Suprapubic skin (tissue), 4 donors: ENCODE data around the gene ACBD6. TPM values are rescaled to one million over a fixed set of nuclear protein-coding genes. Genes with fewer than 3 reads are reported as not detected.

ENCODE experiments used
- DNase-seq, 2 donors: peaks; one replicate each; pipeline ENCODE4 v3.0.0-alpha.2; 2019; ENCODE audit warnings: low spot score in 2 of 2
- H3K27ac ChIP-seq: fragments of 200-600 bp; sonication (generic); one replicate; pipeline ENCODE4 v1.5.1; 2019
- H3K27me3 ChIP-seq: fragments of 200-600 bp; sonication (generic); one replicate; pipeline ENCODE4 v1.5.1; 2019
- H3K36me3 ChIP-seq: fragments of 200-600 bp; sonication (generic); one replicate; pipeline ENCODE4 v1.5.1; 2019
- H3K4me1 ChIP-seq: fragments of 200-600 bp; sonication (generic); one replicate; pipeline ENCODE4 v1.5.1; 2019
- H3K4me3 ChIP-seq: fragments of 200-600 bp; sonication (generic); one replicate; pipeline ENCODE4 v1.5.1; 2019; ENCODE audit warnings: mild to moderate bottlenecking
- H3K9me3 ChIP-seq: fragments of 200-600 bp; sonication (generic); one replicate; pipeline ENCODE4 v1.5.1; 2019
- EP300 ChIP-seq: sonication (generic); formaldehyde crosslinking; IDR thresholded peaks from one replicate; pipeline ENCODE4 v1.6.1; 2017; ENCODE audit warnings: antibody characterized with exemption
- POLR2A ChIP-seq, 2 donors: fragments of 450-650 bp; IDR thresholded peaks; one replicate each; pipeline ENCODE4 v1.6.1; 2017; ENCODE audit warnings: antibody characterized with exemption in 2 of 2, mild to moderate bottlenecking in 2 of 2, moderate library complexity in 2 of 2
- POLR2AphosphoS5 ChIP-seq, 3 donors: sonication (generic); formaldehyde crosslinking; IDR thresholded peaks; one replicate each; pipeline ENCODE4 v1.6.1; 2017; ENCODE audit warnings: antibody characterized with exemption in 3 of 3
- WGBS: methylation state at CpG from one replicate; pipeline ENCODE4 v1.1.5; 2018; 5-methylcytosine and 5-hydroxymethylcytosine counted together
- total RNA-seq, 4 donors: library from RNA; depleted of rRNA; stranded (reverse); fragments of >200 nt; gene quantifications; one replicate each; pipeline ENCODE4 v1.1.0, GENCODE V29; 2016
- TF ChIP-seq, protein P1 (sequence below), 2 donors: fragments of 200-600 bp in 1 of 2; fragments of 450-650 bp in 1 of 2; sonication (generic) in 1 of 2; IDR thresholded peaks; one replicate each; pipeline ENCODE4 v1.5.1; 2016 to 2019; ENCODE audit warnings: antibody characterized with exemption in 2 of 2, mild to moderate bottlenecking in 1 of 2, moderate library complexity in 1 of 2

The ACBD6 gene
- total RNA-seq, 4 donors from 2014 or later, result 26.5 to 38.5 (median 33.3) TPM

DNA sequence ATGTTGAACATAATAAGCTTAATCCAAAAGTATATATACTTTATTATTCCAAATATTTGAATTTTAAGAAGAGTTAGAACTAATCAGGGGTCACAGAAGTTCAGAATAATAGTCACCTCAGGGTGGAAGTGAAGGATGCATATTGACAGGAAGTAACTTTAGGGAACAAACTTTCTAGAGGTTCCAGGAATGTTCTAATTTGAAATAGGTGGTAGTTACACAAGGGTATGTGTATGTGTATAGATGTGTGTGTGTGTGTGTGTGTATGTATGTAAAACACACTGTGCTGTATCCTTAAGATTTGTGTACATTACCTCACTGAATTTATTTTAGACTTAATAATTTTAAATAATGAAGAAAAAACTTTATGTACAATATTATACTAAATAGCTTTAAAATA lies 110.4 kb downstream of the ACBD6 start:
- no peak for TF ChIP-seq POLR2A (IDR thresholded peaks at IDR 0.05)
- no peak for TF ChIP-seq POLR2AphosphoS5 (IDR thresholded peaks at IDR 0.05)
- no peak for TF ChIP-seq EP300
- TF ChIP-seq, protein P1, sequence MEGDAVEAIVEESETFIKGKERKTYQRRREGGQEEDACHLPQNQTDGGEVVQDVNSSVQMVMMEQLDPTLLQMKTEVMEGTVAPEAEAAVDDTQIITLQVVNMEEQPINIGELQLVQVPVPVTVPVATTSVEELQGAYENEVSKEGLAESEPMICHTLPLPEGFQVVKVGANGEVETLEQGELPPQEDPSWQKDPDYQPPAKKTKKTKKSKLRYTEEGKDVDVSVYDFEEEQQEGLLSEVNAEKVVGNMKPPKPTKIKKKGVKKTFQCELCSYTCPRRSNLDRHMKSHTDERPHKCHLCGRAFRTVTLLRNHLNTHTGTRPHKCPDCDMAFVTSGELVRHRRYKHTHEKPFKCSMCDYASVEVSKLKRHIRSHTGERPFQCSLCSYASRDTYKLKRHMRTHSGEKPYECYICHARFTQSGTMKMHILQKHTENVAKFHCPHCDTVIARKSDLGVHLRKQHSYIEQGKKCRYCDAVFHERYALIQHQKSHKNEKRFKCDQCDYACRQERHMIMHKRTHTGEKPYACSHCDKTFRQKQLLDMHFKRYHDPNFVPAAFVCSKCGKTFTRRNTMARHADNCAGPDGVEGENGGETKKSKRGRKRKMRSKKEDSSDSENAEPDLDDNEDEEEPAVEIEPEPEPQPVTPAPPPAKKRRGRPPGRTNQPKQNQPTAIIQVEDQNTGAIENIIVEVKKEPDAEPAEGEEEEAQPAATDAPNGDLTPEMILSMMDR (IDR thresholded peaks at IDR 0.05), result no peak
- no peak overlapping the region for H3K4me3 ChIP-seq

DNA sequence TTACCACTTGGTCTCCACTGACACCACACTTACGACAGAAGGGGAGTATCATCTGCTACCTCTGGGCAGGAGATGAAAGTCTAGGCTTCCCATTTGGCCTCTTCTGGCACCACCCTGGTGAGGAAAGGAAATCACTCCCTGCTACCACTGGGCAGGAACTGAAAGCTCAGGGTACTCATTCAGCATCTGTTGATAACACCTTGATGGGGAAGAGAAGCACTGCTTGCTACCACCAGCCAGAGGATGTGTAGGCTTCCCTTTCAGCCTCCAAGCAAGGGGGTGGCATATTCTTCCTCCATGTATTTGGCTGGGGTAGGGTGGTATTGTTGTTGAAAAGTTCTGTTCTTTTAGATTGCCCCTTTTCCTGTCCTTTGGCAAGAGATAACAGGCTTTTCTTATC lies 115.0 kb downstream of the ACBD6 start:
- H3K4me1 ChIP-seq, result no peaks in the 10 kb centered on the region
- no peak for TF ChIP-seq EP300
- TF ChIP-seq POLR2A (IDR thresholded peaks at IDR 0.05), result no peak
- TF ChIP-seq POLR2AphosphoS5 (IDR thresholded peaks at IDR 0.05), result no peak
- TF ChIP-seq, protein P1 (IDR thresholded peaks at IDR 0.05), result no peak
- H3K4me3 ChIP-seq, result no peak overlapping the region
- WGBS, result 100% methylated on average over 1 of the region's 1 CpG
- H3K36me3 ChIP-seq, result peaks cover 7% of the 10 kb centered on the region
- DNase-seq, result no peak
- H3K9me3 ChIP-seq, result peaks cover 25% of the 10 kb centered on the region
- H3K27ac ChIP-seq, result no peak overlapping the region
- no peaks in the 10 kb centered on the region for H3K27me3 ChIP-seq

More for the DNA sequence above, 110.4 kb downstream of the ACBD6 start:
- Histone ChIP-seq H3K36me3 (peaks cover 7% of the 10 kb centered on the region), H3K9me3 (no peaks in the 10 kb centered on the region), H3K27ac (no peak overlapping the region), H3K4me1 (no peaks in the 10 kb centered on the region), H3K27me3 (no peaks in the 10 kb centered on the region)
- DNase-seq, result no peak

DNA sequence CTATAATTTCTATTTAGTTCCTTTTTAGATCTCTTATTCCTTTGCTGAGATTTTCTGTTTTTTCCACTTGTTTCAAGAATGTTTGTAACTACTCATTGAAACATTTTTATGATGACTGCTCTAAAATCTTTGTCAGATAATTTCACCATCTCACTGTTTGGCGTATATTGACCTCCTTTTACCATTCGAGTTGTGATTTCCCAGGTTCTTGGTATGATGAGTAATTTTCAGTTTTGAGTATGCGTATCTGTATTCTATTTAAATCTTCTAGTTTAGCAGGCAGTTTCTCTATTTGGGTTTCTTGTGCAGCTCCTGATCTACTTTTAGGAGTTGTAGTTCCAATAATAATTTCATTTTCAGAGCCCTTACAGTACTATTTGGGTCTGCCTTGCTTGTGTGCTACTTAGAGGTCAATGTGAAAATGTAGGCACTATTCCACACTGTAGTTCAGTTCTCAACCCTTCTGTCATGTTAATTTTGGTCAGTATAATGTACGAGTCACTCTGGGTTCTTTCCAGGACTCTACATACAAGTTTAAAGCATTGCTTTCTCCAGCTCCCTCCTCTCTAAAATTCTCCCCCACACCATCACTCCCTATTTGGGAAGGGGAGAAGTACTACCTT lies 115.5 kb downstream of the ACBD6 start:
- 91% methylated on average over 4 of the region's 4 CpGs for WGBS

DNA sequence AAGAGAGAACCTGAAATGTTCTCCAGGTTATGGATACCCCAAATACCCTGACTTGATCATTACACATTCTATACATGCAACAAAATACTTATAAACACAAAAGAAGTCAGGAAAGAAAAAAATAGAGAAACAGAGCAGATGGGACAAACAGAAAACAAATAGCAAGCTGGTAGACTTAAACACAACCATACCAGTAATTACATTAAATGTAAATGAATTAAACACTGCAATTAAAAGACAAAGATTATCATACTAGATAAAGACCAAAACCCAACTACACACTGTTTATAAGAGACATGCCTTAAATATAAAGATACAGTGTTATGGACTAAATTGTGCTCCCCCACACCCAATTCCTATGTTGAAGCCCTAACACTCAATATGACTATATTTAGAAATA lies 117.2 kb downstream of the ACBD6 start:
- Histone ChIP-seq H3K27ac (no peak overlapping the region), H3K36me3 (peaks cover 7% of the 10 kb centered on the region), H3K4me3 (no peak overlapping the region), H3K4me1 (no peaks in the 10 kb centered on the region), H3K9me3 (peaks cover 26% of the 10 kb centered on the region), H3K27me3 (no peaks in the 10 kb centered on the region)
- no peak for DNase-seq
- TF ChIP-seq EP300 (no peak), POLR2AphosphoS5 (IDR thresholded peaks at IDR 0.05) (no peak), POLR2A (IDR thresholded peaks at IDR 0.05) (no peak)
- TF ChIP-seq, protein P1 (IDR thresholded peaks at IDR 0.05), result no peak

More for the DNA sequence above, 115.5 kb downstream of the ACBD6 start:
- Histone ChIP-seq H3K4me3 (no peak overlapping the region), H3K36me3 (peaks cover 7% of the 10 kb centered on the region), H3K9me3 (peaks cover 26% of the 10 kb centered on the region), H3K27ac (no peak overlapping the region), H3K27me3 (no peaks in the 10 kb centered on the region), H3K4me1 (no peaks in the 10 kb centered on the region)
- TF ChIP-seq POLR2A (IDR thresholded peaks at IDR 0.05) (no peak), EP300 (no peak), POLR2AphosphoS5 (IDR thresholded peaks at IDR 0.05) (no peak)
- TF ChIP-seq, protein P1 (IDR thresholded peaks at IDR 0.05), result no peak
- no peak for DNase-seq

DNA sequence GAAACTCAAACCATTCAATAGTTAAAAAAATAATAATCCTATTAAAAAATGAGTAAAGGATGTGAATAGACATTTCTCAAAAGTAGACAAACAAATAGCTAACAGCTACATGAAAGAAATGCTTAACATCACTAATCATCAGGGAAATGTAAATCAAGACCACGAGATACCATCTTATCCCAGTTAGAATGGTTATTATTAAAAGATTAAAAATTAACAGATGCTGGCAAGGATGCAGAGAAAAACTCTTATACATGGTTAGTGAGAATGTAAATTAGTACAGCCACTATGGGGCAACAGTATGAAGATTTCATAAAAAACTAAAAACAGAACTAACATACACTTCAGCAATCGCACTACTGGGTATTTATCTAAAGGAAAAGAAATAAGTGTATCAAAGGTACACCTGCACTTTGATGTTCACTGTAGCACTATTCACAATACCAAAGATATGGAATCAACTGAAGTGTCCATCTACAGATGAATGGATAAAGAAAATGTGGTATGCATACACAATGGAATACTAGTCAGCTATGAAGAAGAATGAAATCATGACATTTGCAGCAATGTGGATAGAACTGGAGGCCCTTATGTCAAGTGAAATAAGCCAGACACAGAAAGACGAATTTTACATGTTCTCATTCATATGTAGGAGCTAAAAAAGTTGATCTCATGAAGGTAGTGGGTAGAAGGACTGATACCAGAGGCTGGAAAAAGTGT lies 117.9 kb downstream of the ACBD6 start:
- Histone ChIP-seq H3K27ac (no peak overlapping the region), H3K27me3 (no peaks in the 10 kb centered on the region), H3K9me3 (peaks cover 26% of the 10 kb centered on the region), H3K4me3 (no peak overlapping the region), H3K4me1 (no peaks in the 10 kb centered on the region), H3K36me3 (peaks cover 7% of the 10 kb centered on the region)
- TF ChIP-seq EP300, result no peak
- TF ChIP-seq, protein P1 (IDR thresholded peaks at IDR 0.05), result no peak
- no peak for TF ChIP-seq POLR2A (IDR thresholded peaks at IDR 0.05)
- TF ChIP-seq POLR2AphosphoS5 (IDR thresholded peaks at IDR 0.05), result no peak
- 93% methylated on average over 3 of the region's 3 CpGs for WGBS
- no peak for DNase-seq
